ENCODE data around the gene PLEKHA3.

- TF ChIP-seq CTCF (IDR thresholded peaks at IDR 0.05) (no peak), POLR2A (IDR thresholded peaks at IDR 0.05) (no peak)
Measured at GRCh38 chr2:178542569-178542968, 62.3 kb downstream of the PLEKHA3 start.
